ENCODE data around the gene PICALM.

The PICALM gene

GRCh38 chr11:86037743-86038142 lies 31.1 kb downstream of the PICALM start:
- Histone ChIP-seq H3K27ac (no peak overlapping the region), H3K9ac (ENCODE audit: insufficient read length) (no peak overlapping the region), H3K4me3 (no peak overlapping the region), H3K36me3 (ENCODE audit: insufficient read depth, low read length) (peaks cover 2% of the 10 kb centered on the region; the same call in 1 of the 2 replicates), H3K9me3 (ENCODE audit: low read depth, low read length) (no peaks in the 10 kb centered on the region)
- no peak for TF ChIP-seq FOXP2 (optimal IDR thresholded peaks at IDR 0.05; ENCODE audit: control extremely low read depth, extremely low read length, insufficient read depth)
- TF ChIP-seq POLR2AphosphoS5 (IDR thresholded peaks at IDR 0.05; ENCODE audit: borderline replicate concordance, low read depth, low read length), result no peak
- TF ChIP-seq EZH2 (IDR thresholded peaks at IDR 0.05), result no peak
- DNase-seq (ENCODE audit: low read depth, low spot score), result no peak

DNA sequence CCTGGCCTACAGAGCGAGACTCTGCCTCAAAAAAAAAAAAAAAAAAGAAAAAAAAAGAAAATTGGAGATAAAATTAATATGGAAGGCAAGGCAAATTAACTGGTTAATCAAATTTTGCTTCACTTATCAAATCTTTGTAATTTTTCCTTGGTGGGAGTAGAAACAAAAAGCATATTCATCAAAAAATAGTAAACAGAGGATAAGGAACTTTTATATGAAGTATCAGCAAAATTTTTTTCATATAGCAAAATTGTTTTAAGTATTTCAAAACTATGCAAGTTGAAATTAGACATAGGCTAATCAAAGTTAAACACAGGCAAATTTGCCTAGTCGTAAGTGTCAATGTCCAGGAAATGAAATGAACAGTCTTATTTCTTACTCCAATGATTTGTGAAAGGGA lies 33.0 kb downstream of the PICALM start:
- Histone ChIP-seq H3K9ac (ENCODE audit: insufficient read length) (no peak overlapping the region), H3K36me3 (ENCODE audit: insufficient read depth, low read length) (peaks cover 7% of the 10 kb centered on the region), H3K9me3 (ENCODE audit: low read depth, low read length) (no peaks in the 10 kb centered on the region), H3K27ac (no peak overlapping the region; the same call in 1 of the 2 replicates), H3K4me3 (no peak overlapping the region)
- TF ChIP-seq EZH2 (IDR thresholded peaks at IDR 0.05) (no peak), FOXP2 (optimal IDR thresholded peaks at IDR 0.05; ENCODE audit: control extremely low read depth, extremely low read length, insufficient read depth) (no peak), POLR2AphosphoS5 (IDR thresholded peaks at IDR 0.05; ENCODE audit: borderline replicate concordance, low read depth, low read length) (no peak)
- DNase-seq (ENCODE audit: low read depth, low spot score), result no peak

GRCh38 chr11:86035164-86035563 lies 33.7 kb downstream of the PICALM start:
- Histone ChIP-seq H3K4me3 (no peak overlapping the region), H3K9me3 (ENCODE audit: low read depth, low read length) (no peaks in the 10 kb centered on the region), H3K27ac (no peak overlapping the region), H3K9ac (ENCODE audit: insufficient read length) (no peak overlapping the region), H3K36me3 (ENCODE audit: insufficient read depth, low read length) (peaks cover 15% of the 10 kb centered on the region)
- no peak for TF ChIP-seq FOXP2 (optimal IDR thresholded peaks at IDR 0.05; ENCODE audit: control extremely low read depth, extremely low read length, insufficient read depth)
- DNase-seq (ENCODE audit: low read depth, low spot score), result no peak

GRCh38 chr11:86034710-86035109 lies 34.2 kb downstream of the PICALM start:
- no peak overlapping the region for H3K27ac ChIP-seq
- TF ChIP-seq POLR2AphosphoS5 (IDR thresholded peaks at IDR 0.05; ENCODE audit: borderline replicate concordance, low read depth, low read length) (no peak), FOXP2 (optimal IDR thresholded peaks at IDR 0.05; ENCODE audit: control extremely low read depth, extremely low read length, insufficient read depth) (no peak)
- no peak for DNase-seq (ENCODE audit: low read depth, low spot score)
- H3K9ac ChIP-seq (ENCODE audit: insufficient read length), result no peak overlapping the region
- no peak overlapping the region for H3K4me3 ChIP-seq
- H3K36me3 ChIP-seq (ENCODE audit: insufficient read depth, low read length), result peaks cover 15% of the 10 kb centered on the region
- H3K9me3 ChIP-seq (ENCODE audit: low read depth, low read length), result no peaks in the 10 kb centered on the region

- Histone ChIP-seq H3K4me3 (no peak overlapping the region), H3K9me3 (ENCODE audit: low read depth, low read length) (0 out of 2 replicates have a peak, but pooled peaks cover 3% of the 10 kb centered on the region), H3K27ac (no peak overlapping the region), H3K9ac (ENCODE audit: insufficient read length) (no peak overlapping the region), H3K36me3 (ENCODE audit: insufficient read depth, low read length) (peaks cover 52% of the 10 kb centered on the region)
- no peak for DNase-seq (ENCODE audit: low read depth, low spot score)
- TF ChIP-seq EZH2 (IDR thresholded peaks at IDR 0.05) (no peak), FOXP2 (optimal IDR thresholded peaks at IDR 0.05; ENCODE audit: control extremely low read depth, extremely low read length, insufficient read depth) (no peak), POLR2AphosphoS5 (IDR thresholded peaks at IDR 0.05; ENCODE audit: borderline replicate concordance, low read depth, low read length) (no peak)
Observed at GRCh38 chr11:86021377-86021776, 47.5 kb downstream of the PICALM start.

DNA sequence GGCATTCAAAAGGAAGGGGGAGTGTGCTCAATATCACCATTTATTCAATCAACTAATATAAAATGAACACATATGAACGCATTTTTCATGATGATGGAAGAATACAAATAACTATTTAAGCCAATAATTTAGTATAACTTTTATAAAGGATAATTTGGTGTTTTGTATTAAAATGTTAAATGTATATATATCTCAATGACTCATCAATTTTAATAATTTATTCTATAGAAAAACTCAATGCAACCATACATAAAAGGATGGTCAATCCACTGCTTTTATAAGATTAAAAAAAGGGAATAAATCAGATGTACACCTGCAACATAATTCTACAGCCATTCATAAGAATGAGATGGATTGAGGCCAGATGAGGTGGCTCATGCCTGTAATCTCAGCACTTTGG lies 50.6 kb downstream of the PICALM start:
- DNase-seq (ENCODE audit: low read depth, low spot score), result no peak
- H3K9me3 ChIP-seq (ENCODE audit: low read depth, low read length), result 0 out of 2 replicates have a peak, but pooled peaks cover 3% of the 10 kb centered on the region
- H3K9ac ChIP-seq (ENCODE audit: insufficient read length), result no peak overlapping the region
- H3K36me3 ChIP-seq (ENCODE audit: insufficient read depth, low read length), result peaks cover 45% of the 10 kb centered on the region
- H3K27ac ChIP-seq, result no peak overlapping the region
- no peak overlapping the region for H3K4me3 ChIP-seq
- no peak for TF ChIP-seq POLR2AphosphoS5 (IDR thresholded peaks at IDR 0.05; ENCODE audit: borderline replicate concordance, low read depth, low read length)
- TF ChIP-seq EZH2 (IDR thresholded peaks at IDR 0.05), result no peak
- no peak for TF ChIP-seq FOXP2 (optimal IDR thresholded peaks at IDR 0.05; ENCODE audit: control extremely low read depth, extremely low read length, insufficient read depth)

- no peak for DNase-seq (ENCODE audit: low read depth, low spot score)
- peaks cover 31% of the 10 kb centered on the region for H3K36me3 ChIP-seq (ENCODE audit: insufficient read depth, low read length)
- no peak overlapping the region for H3K9ac ChIP-seq (ENCODE audit: insufficient read length)
- no peak overlapping the region for H3K27ac ChIP-seq
- TF ChIP-seq EZH2 (IDR thresholded peaks at IDR 0.05) (no peak), FOXP2 (optimal IDR thresholded peaks at IDR 0.05; ENCODE audit: control extremely low read depth, extremely low read length, insufficient read depth) (no peak), POLR2AphosphoS5 (IDR thresholded peaks at IDR 0.05; ENCODE audit: borderline replicate concordance, low read depth, low read length) (no peak)
- H3K9me3 ChIP-seq (ENCODE audit: low read depth, low read length), result 0 out of 2 replicates have a peak, but pooled peaks cover 3% of the 10 kb centered on the region
- H3K4me3 ChIP-seq, result no peak overlapping the region
Observed at GRCh38 chr11:86016451-86016850, 52.4 kb downstream of the PICALM start.

- TF ChIP-seq POLR2AphosphoS5 (IDR thresholded peaks at IDR 0.05; ENCODE audit: borderline replicate concordance, low read depth, low read length) (no peak), FOXP2 (optimal IDR thresholded peaks at IDR 0.05; ENCODE audit: control extremely low read depth, extremely low read length, insufficient read depth) (no peak), EZH2 (IDR thresholded peaks at IDR 0.05) (no peak)
- H3K9me3 ChIP-seq (ENCODE audit: low read depth, low read length), result 0 out of 2 replicates have a peak, but pooled peaks cover 3% of the 10 kb centered on the region
- no peak overlapping the region for H3K9ac ChIP-seq (ENCODE audit: insufficient read length)
- H3K36me3 ChIP-seq (ENCODE audit: insufficient read depth, low read length), result peaks cover 28% of the 10 kb centered on the region
- H3K4me3 ChIP-seq, result no peak overlapping the region
- DNase-seq (ENCODE audit: low read depth, low spot score), result no peak
- H3K27ac ChIP-seq, result no peak overlapping the region
Observed at GRCh38 chr11:86015699-86016098, 53.2 kb downstream of the PICALM start.

- peak overlapping the region; percentile 68 for H3K27ac ChIP-seq
- DNase-seq (ENCODE audit: low read depth, low spot score), result peak; percentile 53
- peaks cover 25% of the 10 kb centered on the region for H3K36me3 ChIP-seq (ENCODE audit: insufficient read depth, low read length)
- TF ChIP-seq EZH2 (IDR thresholded peaks at IDR 0.05) (no peak), FOXP2 (optimal IDR thresholded peaks at IDR 0.05; ENCODE audit: control extremely low read depth, extremely low read length, insufficient read depth) (no peak), POLR2AphosphoS5 (IDR thresholded peaks at IDR 0.05; ENCODE audit: borderline replicate concordance, low read depth, low read length) (no peak)
- H3K9ac ChIP-seq (ENCODE audit: insufficient read length), result no peak overlapping the region
- H3K9me3 ChIP-seq (ENCODE audit: low read depth, low read length), result no peaks in the 10 kb centered on the region
- H3K4me3 ChIP-seq, result peak overlapping the region; percentile 7; the same call in 1 of the 2 replicates
Observed at GRCh38 chr11:86014221-86014620, 54.7 kb downstream of the PICALM start.
